Ishikawa (cell line): ENCODE results near the gene MXI1.

Experiments
- CEBPB ChIP-seq: IDR thresholded peaks from 2 replicates; pipeline ENCODE4 v1.6.1; 2012
- CREB1 ChIP-seq: IDR thresholded peaks from 2 replicates; pipeline ENCODE4 v1.6.1; 2012; ENCODE audit warnings: low read depth
- EGR1 ChIP-seq: IDR thresholded peaks from 2 replicates; pipeline ENCODE4 v1.6.1; 2012
- EP300 ChIP-seq: IDR thresholded peaks from 2 replicates; pipeline ENCODE4 v1.6.1; 2012; ENCODE audit warnings: borderline replicate concordance
- FOXM1 ChIP-seq: IDR thresholded peaks from 2 replicates; pipeline ENCODE4 v1.6.1; 2012; ENCODE audit warnings: low read depth, borderline replicate concordance
- MAX ChIP-seq: IDR thresholded peaks from 2 replicates; pipeline ENCODE4 v1.6.1; 2012
- NFIC ChIP-seq: IDR thresholded peaks from 2 replicates; pipeline ENCODE4 v1.6.1; 2012
- RAD21 ChIP-seq: IDR thresholded peaks from 2 replicates; pipeline ENCODE4 v1.6.1; 2012; ENCODE audit warnings: low read depth
- REST ChIP-seq: IDR thresholded peaks from 2 replicates; pipeline ENCODE4 v1.6.1; 2012; ENCODE audit warnings: low read depth, mild to moderate bottlenecking
- TAF1 ChIP-seq: IDR thresholded peaks from 2 replicates; pipeline ENCODE4 v1.6.1; 2012; ENCODE audit warnings: low read depth, mild to moderate bottlenecking
- TCF12 ChIP-seq: IDR thresholded peaks from 2 replicates; pipeline ENCODE4 v1.6.1; 2012; ENCODE audit warnings: low read depth
- TEAD4 ChIP-seq: IDR thresholded peaks from 2 replicates; pipeline ENCODE4 v1.6.1; 2012
- USF1 ChIP-seq: IDR thresholded peaks from 2 replicates; pipeline ENCODE4 v1.6.1; 2012
- YY1 ChIP-seq: IDR thresholded peaks from 2 replicates; pipeline ENCODE4 v1.6.1; 2012; ENCODE audit warnings: low read depth
- ZBTB7A ChIP-seq: IDR thresholded peaks from 2 replicates; pipeline ENCODE4 v1.6.1; 2012; ENCODE audit warnings: low read depth

The MXI1 gene

GRCh38 chr10:110221044-110221720 is 13.8 kb downstream of the MXI1 start:
- TF ChIP-seq TEAD4 (no peak), CEBPB (no peak), RAD21 (no peak), MAX (no peak)

GRCh38 chr10:110221721-110222261 is 14.4 kb downstream of the MXI1 start:
- no peak for TF ChIP-seq NFIC
- TF ChIP-seq CEBPB, result peak; percentile 31; the same call in 1 of the 2 replicates
- no peak for TF ChIP-seq ZBTB7A
- TF ChIP-seq EGR1, result no peak
- no peak for TF ChIP-seq TEAD4
- TF ChIP-seq USF1, result no peak
- TF ChIP-seq FOXM1, result no peak
- peak; percentile 26; the same call in 1 of the 2 replicates for TF ChIP-seq RAD21

- TF ChIP-seq TEAD4 (no peak), RAD21 (no peak), REST (no peak), CEBPB (no peak), EGR1 (no peak), USF1 (no peak), TAF1 (no peak), TCF12 (no peak), FOXM1 (no peak), EP300 (no peak), CREB1 (no peak), NFIC (no peak), ZBTB7A (no peak), YY1 (no peak), MAX (no peak)
These were observed 15.4 kb downstream of the MXI1 start for GRCh38 chr10:110222641-110223297.

- TF ChIP-seq TEAD4 (no peak), TCF12 (no peak), FOXM1 (no peak), MAX (no peak), EGR1 (no peak), CEBPB (no peak), EP300 (no peak), NFIC (no peak), USF1 (no peak), TAF1 (no peak), YY1 (no peak), REST (no peak), RAD21 (no peak), CREB1 (no peak), ZBTB7A (no peak)
These were observed 16.0 kb downstream of the MXI1 start for GRCh38 chr10:110223298-110223925.
